ENCODE data around the gene CHCHD3. TPM values are rescaled to one million over a fixed set of nuclear protein-coding genes. Genes with fewer than 3 reads are reported as not detected.
A peak's percentile ranks its signal among the peaks of the same experiment; 100 is the strongest.

CHCHD3 gene
- polyA plus RNA-seq, 1 donor (not counting 4 experiments of a cell fraction or from before 2014, with no cell fraction given): 59.2 TPM

DNA sequence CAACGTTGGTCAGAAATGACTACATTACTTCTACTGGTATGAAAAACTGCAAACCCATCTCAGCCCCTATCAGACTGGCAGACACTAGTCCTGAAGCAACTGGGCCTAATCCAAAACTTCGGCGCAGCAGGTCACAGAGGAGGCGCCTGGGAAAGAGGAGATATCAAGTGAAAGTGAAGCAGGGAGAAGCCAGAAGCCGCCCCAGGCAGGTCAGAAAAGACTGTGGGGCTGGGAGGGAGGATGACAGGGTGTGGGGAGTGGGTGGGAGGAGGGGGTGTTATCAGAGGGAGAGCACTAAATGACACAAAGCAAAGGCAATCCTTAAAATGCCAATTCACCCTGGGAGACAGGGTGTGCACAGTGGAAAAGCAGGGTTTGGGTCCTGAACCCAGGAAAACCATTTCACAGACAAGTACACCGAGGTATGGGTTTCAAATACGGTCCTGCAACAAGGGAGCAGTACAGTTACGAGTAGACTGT lies 731 bp downstream of the CHCHD3 start:
- Histone ChIP-seq H3K79me2 (ENCODE audit: control insufficient read depth, insufficient read depth, low read length) (peaks cover 56% of the 10 kb centered on the region), H3K9me3 (ENCODE audit: control insufficient read depth, low read depth, low read length) (no peaks in the 10 kb centered on the region), H3K9ac (ENCODE audit: control insufficient read depth, extremely low read depth, insufficient read depth, low read length) (peak overlapping the region; percentile 95), H3K4me2 (ENCODE audit: control insufficient read depth, extremely low read depth, insufficient read depth, low read depth, low read length) (peak overlapping the region; percentile 85), H4K20me1 (ENCODE audit: control insufficient read depth, extremely low read depth, insufficient read depth, low read length) (no peaks in the 10 kb centered on the region), H3K9me1 (ENCODE audit: control insufficient read depth, extremely low read depth, insufficient read depth, low read length) (no peaks in the 10 kb centered on the region), H3K27ac (ENCODE audit: control insufficient read depth, insufficient read depth, low read length) (peak overlapping the region; percentile 92), H3K4me1 (ENCODE audit: control insufficient read depth, extremely low read depth, insufficient read depth, low read length) (peaks cover 5% of the 10 kb centered on the region), H3K4me3 (ENCODE audit: control insufficient read depth in 2 of 3, extremely low read depth in 1 of 3, insufficient read depth in 2 of 3, low read depth in 1 of 3, low read length in 3 of 3) (peak overlapping the region; percentile 76 to 97 (median 95)), H2AFZ (ENCODE audit: control insufficient read depth, low read length) (peak overlapping the region; percentile 95), H3K36me3 (ENCODE audit: control insufficient read depth in 2 of 2, extremely low read depth in 1 of 2, insufficient read depth in 2 of 2, low read length in 2 of 2) (peaks cover 0 to 2% of the 10 kb centered on the region in 2 experiments), H3K27me3 (ENCODE audit: control insufficient read depth, extremely low read depth, insufficient read depth, low read length) (no peaks in the 10 kb centered on the region)
- FAIRE-seq: no peak
- no peak for TF ChIP-seq EZH2 (IDR thresholded peaks at IDR 0.05; ENCODE audit: low read length)
- TF ChIP-seq, protein P1, sequence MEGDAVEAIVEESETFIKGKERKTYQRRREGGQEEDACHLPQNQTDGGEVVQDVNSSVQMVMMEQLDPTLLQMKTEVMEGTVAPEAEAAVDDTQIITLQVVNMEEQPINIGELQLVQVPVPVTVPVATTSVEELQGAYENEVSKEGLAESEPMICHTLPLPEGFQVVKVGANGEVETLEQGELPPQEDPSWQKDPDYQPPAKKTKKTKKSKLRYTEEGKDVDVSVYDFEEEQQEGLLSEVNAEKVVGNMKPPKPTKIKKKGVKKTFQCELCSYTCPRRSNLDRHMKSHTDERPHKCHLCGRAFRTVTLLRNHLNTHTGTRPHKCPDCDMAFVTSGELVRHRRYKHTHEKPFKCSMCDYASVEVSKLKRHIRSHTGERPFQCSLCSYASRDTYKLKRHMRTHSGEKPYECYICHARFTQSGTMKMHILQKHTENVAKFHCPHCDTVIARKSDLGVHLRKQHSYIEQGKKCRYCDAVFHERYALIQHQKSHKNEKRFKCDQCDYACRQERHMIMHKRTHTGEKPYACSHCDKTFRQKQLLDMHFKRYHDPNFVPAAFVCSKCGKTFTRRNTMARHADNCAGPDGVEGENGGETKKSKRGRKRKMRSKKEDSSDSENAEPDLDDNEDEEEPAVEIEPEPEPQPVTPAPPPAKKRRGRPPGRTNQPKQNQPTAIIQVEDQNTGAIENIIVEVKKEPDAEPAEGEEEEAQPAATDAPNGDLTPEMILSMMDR (optimal IDR thresholded peaks at IDR 0.05 in 1 of 3, IDR thresholded peaks at IDR 0.05 in 1 of 3, conservative IDR thresholded peaks at IDR 0.05 in 1 of 3; ENCODE audit: extremely low read depth in 1 of 3, insufficient read depth in 2 of 3, low read length in 3 of 3): no peak
- no peak for DNase-seq (ENCODE audit: low read depth, low spot score)
- dilution Hi-C loops (cut with MboI; ENCODE audit: extremely low pct_ligation_motif_present, low sequenced_read_pairs): no loop called here

DNA sequence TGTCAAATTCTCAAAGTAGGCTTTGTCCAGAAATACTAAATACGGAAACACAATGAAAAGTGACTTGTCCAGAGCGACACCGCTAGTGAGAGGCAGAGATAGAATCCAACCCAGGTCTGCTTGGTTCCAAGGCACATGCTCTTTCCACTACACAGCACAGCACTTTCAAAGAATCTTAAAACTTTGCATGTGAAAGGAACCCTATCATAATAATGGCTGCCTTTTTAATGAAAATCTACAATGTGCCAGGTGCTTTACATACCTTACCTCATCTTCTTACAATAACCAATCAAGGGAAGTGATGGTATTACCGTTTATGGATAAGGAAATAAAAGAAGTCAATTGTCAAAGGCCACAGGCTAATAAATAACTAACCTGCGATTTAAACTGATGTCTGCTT lies 2.6 kb downstream of the CHCHD3 start:
- no peak overlapping the region for H3K4me3 ChIP-seq (ENCODE audit: control insufficient read depth in 2 of 3, extremely low read depth in 1 of 3, insufficient read depth in 2 of 3, low read depth in 1 of 3, low read length in 3 of 3)
- DNase-seq (ENCODE audit: low read depth, low spot score): no peak
- no peak overlapping the region for H3K4me2 ChIP-seq (ENCODE audit: control insufficient read depth, extremely low read depth, insufficient read depth, low read depth, low read length)
- H4K20me1 ChIP-seq (ENCODE audit: control insufficient read depth, extremely low read depth, insufficient read depth, low read length): no peaks in the 10 kb centered on the region
- dilution Hi-C loops (cut with MboI; ENCODE audit: extremely low pct_ligation_motif_present, low sequenced_read_pairs): no loop called here
- peaks cover 0 to 5% of the 10 kb centered on the region in 2 experiments for H3K36me3 ChIP-seq (ENCODE audit: control insufficient read depth in 2 of 2, extremely low read depth in 1 of 2, insufficient read depth in 2 of 2, low read length in 2 of 2)
- H3K27me3 ChIP-seq (ENCODE audit: control insufficient read depth, extremely low read depth, insufficient read depth, low read length): no peaks in the 10 kb centered on the region
- H3K9me1 ChIP-seq (ENCODE audit: control insufficient read depth, extremely low read depth, insufficient read depth, low read length): no peaks in the 10 kb centered on the region
- no peak for FAIRE-seq
- H3K9me3 ChIP-seq (ENCODE audit: control insufficient read depth, low read depth, low read length): no peaks in the 10 kb centered on the region
- no peak overlapping the region for H2AFZ ChIP-seq (ENCODE audit: control insufficient read depth, low read length)
- H3K79me2 ChIP-seq (ENCODE audit: control insufficient read depth, insufficient read depth, low read length): peaks cover 71% of the 10 kb centered on the region
- H3K4me1 ChIP-seq (ENCODE audit: control insufficient read depth, extremely low read depth, insufficient read depth, low read length): peaks cover 5% of the 10 kb centered on the region
- no peak overlapping the region for H3K27ac ChIP-seq (ENCODE audit: control insufficient read depth, insufficient read depth, low read length)
- no peak for TF ChIP-seq EZH2 (IDR thresholded peaks at IDR 0.05; ENCODE audit: low read length)
- H3K9ac ChIP-seq (ENCODE audit: control insufficient read depth, extremely low read depth, insufficient read depth, low read length): no peak overlapping the region

DNA sequence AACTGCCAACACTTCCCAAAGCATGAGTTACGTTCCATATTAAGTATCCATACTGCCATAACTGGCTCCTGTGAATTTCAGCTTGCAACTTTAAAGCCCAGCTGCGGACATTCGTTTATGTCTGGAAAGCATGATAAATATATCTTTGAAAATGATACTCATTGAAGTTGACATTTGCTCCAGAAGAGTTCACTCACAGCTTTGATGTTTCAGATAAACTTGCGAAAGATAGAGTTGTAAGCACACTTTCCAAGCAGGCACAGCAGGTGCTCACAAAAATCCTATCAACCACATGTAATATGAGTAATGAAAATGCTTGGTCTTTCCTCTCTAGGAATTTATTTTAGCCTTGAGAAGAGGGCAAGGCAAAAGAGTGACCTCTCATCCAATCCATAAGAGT lies 4.5 kb downstream of the CHCHD3 start:
- no peaks in the 10 kb centered on the region for H3K9me1 ChIP-seq (ENCODE audit: control insufficient read depth, extremely low read depth, insufficient read depth, low read length)

More for the DNA sequence above, 4.5 kb downstream of the CHCHD3 start:
- H3K9ac ChIP-seq (ENCODE audit: control insufficient read depth, extremely low read depth, insufficient read depth, low read length): no peak overlapping the region
- no peaks in the 10 kb centered on the region for H4K20me1 ChIP-seq (ENCODE audit: control insufficient read depth, extremely low read depth, insufficient read depth, low read length)
- H3K79me2 ChIP-seq (ENCODE audit: control insufficient read depth, insufficient read depth, low read length): peaks cover 88% of the 10 kb centered on the region
- H3K27me3 ChIP-seq (ENCODE audit: control insufficient read depth, extremely low read depth, insufficient read depth, low read length): no peaks in the 10 kb centered on the region
- H3K4me2 ChIP-seq (ENCODE audit: control insufficient read depth, extremely low read depth, insufficient read depth, low read depth, low read length): no peak overlapping the region
- H3K9me3 ChIP-seq (ENCODE audit: control insufficient read depth, low read depth, low read length): no peaks in the 10 kb centered on the region
- DNase-seq (ENCODE audit: low read depth, low spot score): no peak
- peaks cover 0 to 7% of the 10 kb centered on the region in 2 experiments for H3K36me3 ChIP-seq (ENCODE audit: control insufficient read depth in 2 of 2, extremely low read depth in 1 of 2, insufficient read depth in 2 of 2, low read length in 2 of 2)
- H3K27ac ChIP-seq (ENCODE audit: control insufficient read depth, insufficient read depth, low read length): no peak overlapping the region
- no peak for FAIRE-seq
- TF ChIP-seq EZH2 (IDR thresholded peaks at IDR 0.05; ENCODE audit: low read length): no peak
- TF ChIP-seq, protein P1 (optimal IDR thresholded peaks at IDR 0.05 in 1 of 3, IDR thresholded peaks at IDR 0.05 in 1 of 3, conservative IDR thresholded peaks at IDR 0.05 in 1 of 3; ENCODE audit: extremely low read depth in 1 of 3, insufficient read depth in 2 of 3, low read length in 3 of 3): no peak
- dilution Hi-C loops (cut with MboI; ENCODE audit: extremely low pct_ligation_motif_present, low sequenced_read_pairs): no loop called here
- no peak overlapping the region for H3K4me3 ChIP-seq (ENCODE audit: control insufficient read depth in 2 of 3, extremely low read depth in 1 of 3, insufficient read depth in 2 of 3, low read depth in 1 of 3, low read length in 3 of 3)
- H2AFZ ChIP-seq (ENCODE audit: control insufficient read depth, low read length): no peak overlapping the region
- peaks cover 5% of the 10 kb centered on the region for H3K4me1 ChIP-seq (ENCODE audit: control insufficient read depth, extremely low read depth, insufficient read depth, low read length)
